HEK293 (cell line): ENCODE results near the gene RPL19.

ENCODE experiments used
- CTCF ChIA-PET: fragments of 350-600 bp; formaldehyde crosslinking; extraction: SDS; loops from one replicate; lab custom pipeline; 2021; ENCODE audit warnings: antibody characterized with exemption; lab: Yijun Ruan, JAX
- POLR2A ChIA-PET: fragments of 300-600 bp; formaldehyde crosslinking; extraction: SDS; loops from one replicate; lab custom pipeline; 2020; ENCODE audit warnings: antibody characterized with exemption, inconsistent platforms; lab: Yijun Ruan, JAX
- H3K27ac ChIP-seq: fragments of 200-500 bp; sonication (Bioruptor generic); 2 replicates; pipeline ENCODE4 v1.5.1; 2014; ENCODE audit warnings: low read depth, low read length, control low read depth, inconsistent platforms; ENCODE audit errors: extremely low read depth
- H3K36me3 ChIP-seq, 2 experiments: fragments of 200-500 bp in 1 of 2; sonication (Bioruptor generic) in 1 of 2; 1 replicate in 1 of 2; 2 replicates in 1 of 2; pipeline ENCODE4 v1.5.1; 2014 to 2017; ENCODE audit warnings: inconsistent platforms in 2 of 2, low read length in 2 of 2; ENCODE audit not compliant: control insufficient read depth in 2 of 2, insufficient read depth in 1 of 2
- H3K4me1 ChIP-seq: fragments of 200-500 bp; sonication (Bioruptor generic); 2 replicates; pipeline ENCODE4 v1.5.1; 2014; ENCODE audit warnings: mild to moderate bottlenecking, low read length, inconsistent platforms; ENCODE audit not compliant: control insufficient read depth, insufficient read depth
- H3K4me3 ChIP-seq: 2 replicates; pipeline ENCODE4 v1.5.1; 2011; ENCODE audit warnings: low read depth, mild to moderate bottlenecking, control low read depth, low read length, moderate library complexity
- H3K9me3 ChIP-seq: fragments of 200-500 bp; sonication (Bioruptor generic); 2 replicates; pipeline ENCODE4 v1.5.1; 2014; ENCODE audit warnings: low read depth, low read length, inconsistent platforms; ENCODE audit not compliant: control insufficient read depth, insufficient read depth
- BCL6B ChIP-seq: fragments of 450-650 bp; formaldehyde crosslinking; IDR thresholded peaks from 2 replicates; pipeline ENCODE4 v1.5.1; 2017; ENCODE audit warnings: missing biosample characterization, missing genetic modification characterization
- OSR2 ChIP-seq: fragments of 450-650 bp; formaldehyde crosslinking; IDR thresholded peaks from 2 replicates; pipeline ENCODE4 v1.5.1; 2016; ENCODE audit warnings: missing biosample characterization, missing genetic modification characterization
- ZBTB17 ChIP-seq: fragments of 450-650 bp; formaldehyde crosslinking; IDR thresholded peaks from 2 replicates; pipeline ENCODE4 v1.5.1; 2016; ENCODE audit warnings: missing biosample characterization, missing genetic modification characterization
- ZFP69B ChIP-seq: fragments of 450-650 bp; formaldehyde crosslinking; IDR thresholded peaks from 2 replicates; pipeline ENCODE4 v1.5.1; 2016; ENCODE audit warnings: missing biosample characterization, missing genetic modification characterization
- ZNF2 ChIP-seq: fragments of 450-650 bp; formaldehyde crosslinking; IDR thresholded peaks from 2 replicates; pipeline ENCODE4 v1.5.1; 2016; ENCODE audit warnings: missing biosample characterization, missing genetic modification characterization
- ZNF202 ChIP-seq: fragments of 450-650 bp; formaldehyde crosslinking; IDR thresholded peaks from 2 replicates; pipeline ENCODE4 v1.5.1; 2016; ENCODE audit warnings: missing biosample characterization, missing genetic modification characterization, borderline replicate concordance
- ZNF366 ChIP-seq: fragments of 450-650 bp; formaldehyde crosslinking; conservative IDR thresholded peaks from 2 replicates; pipeline ENCODE4 v1.5.1; 2016; ENCODE audit warnings: missing biosample characterization, missing genetic modification characterization
- ZNF48 ChIP-seq: fragments of 450-650 bp; formaldehyde crosslinking; IDR thresholded peaks from 2 replicates; pipeline ENCODE4 v1.5.1; 2016; ENCODE audit warnings: missing biosample characterization, missing genetic modification characterization
- ZNF600 ChIP-seq: fragments of 450-650 bp; formaldehyde crosslinking; IDR thresholded peaks from 2 replicates; pipeline ENCODE4 v1.5.1; 2016; ENCODE audit warnings: missing biosample characterization, missing genetic modification characterization
- ZNF664 ChIP-seq: fragments of 450-650 bp; formaldehyde crosslinking; IDR thresholded peaks from 2 replicates; pipeline ENCODE4 v1.5.1; 2016; ENCODE audit warnings: missing biosample characterization, missing genetic modification characterization
- ZNF692 ChIP-seq: fragments of 450-650 bp; formaldehyde crosslinking; IDR thresholded peaks from 2 replicates; pipeline ENCODE4 v1.5.1; 2016; ENCODE audit warnings: missing biosample characterization, missing genetic modification characterization
- ZNF776 ChIP-seq: fragments of 450-650 bp; formaldehyde crosslinking; IDR thresholded peaks from 2 replicates; pipeline ENCODE4 v1.5.0; 2017; ENCODE audit warnings: missing biosample characterization, missing genetic modification characterization, borderline replicate concordance
- TF ChIP-seq, protein P1 (sequence below): fragments of 450-650 bp; formaldehyde crosslinking; IDR thresholded peaks from 2 replicates; pipeline ENCODE4 v1.5.1; 2016; ENCODE audit warnings: missing biosample characterization, missing genetic modification characterization

The RPL19 gene

DNA sequence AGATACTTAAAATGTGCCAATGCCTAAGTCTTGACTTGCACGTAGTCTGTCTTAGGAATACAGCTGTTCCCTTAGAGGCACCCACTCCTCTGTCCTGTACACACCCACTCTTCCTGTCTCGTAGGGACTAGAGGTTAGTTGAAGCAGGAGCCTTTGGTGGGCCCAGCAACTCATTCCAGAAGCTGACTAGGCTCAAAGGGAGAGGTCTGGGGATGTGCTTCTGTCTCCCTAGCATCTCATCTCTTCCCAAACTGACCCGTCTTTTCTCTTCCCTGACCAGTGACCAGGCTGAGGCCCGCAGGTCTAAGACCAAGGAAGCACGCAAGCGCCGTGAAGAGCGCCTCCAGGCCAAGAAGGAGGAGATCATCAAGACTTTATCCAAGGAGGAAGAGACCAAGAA, 4.2 kb downstream of the RPL19 start:
- CTCF ChIA-PET, result interaction anchor here (1.1 to 18.9 kb wide), 5 partner anchors 36 to 428 kb away, joined by 3 to 733 read pairs (median 3); no protein-coding TSS in a partner anchor

GRCh38 chr17:39205112-39205526, 5.0 kb downstream of the RPL19 start:
- POLR2A ChIA-PET, result interaction anchor here (0.6 to 5.4 kb wide), 14 partner anchors 9 to 415 kb away, joined by 3 to 72 read pairs (median 4); partner anchors contain the start of genes MED1 and STAC2
- TF ChIP-seq, protein P1, sequence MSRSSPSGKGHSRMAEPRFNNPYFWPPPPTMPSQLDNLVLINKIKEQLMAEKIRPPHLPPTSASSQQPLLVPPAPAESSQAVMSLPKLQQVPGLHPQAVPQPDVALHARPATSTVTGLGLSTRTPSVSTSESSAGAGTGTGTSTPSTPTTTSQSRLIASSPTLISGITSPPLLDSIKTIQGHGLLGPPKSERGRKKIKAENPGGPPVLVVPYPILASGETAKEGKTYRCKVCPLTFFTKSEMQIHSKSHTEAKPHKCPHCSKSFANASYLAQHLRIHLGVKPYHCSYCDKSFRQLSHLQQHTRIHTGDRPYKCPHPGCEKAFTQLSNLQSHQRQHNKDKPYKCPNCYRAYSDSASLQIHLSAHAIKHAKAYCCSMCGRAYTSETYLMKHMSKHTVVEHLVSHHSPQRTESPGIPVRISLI (tag by site-specific recombination), result peak; percentile 87
- TF ChIP-seq ZNF664 (tag by site-specific recombination) (peak; percentile 82), ZNF48 (tag by site-specific recombination) (no peak), OSR2 (tag by site-specific recombination) (peak; percentile 61; the same call in 1 of the 2 replicates), ZNF202 (tag by site-specific recombination) (no peak), ZNF600 (tag by site-specific recombination) (0 out of 2 replicates have a peak, but pooled peaks have one; percentile 34)
- TF ChIP-seq, all 188 proteins: peak for 4
- Histone ChIP-seq H3K27ac (no peak overlapping the region; the same call in 1 of the 2 replicates), H3K4me1 (peaks cover 15% of the 10 kb centered on the region), H3K4me3 (no peak overlapping the region), H3K36me3 (peaks cover 38 to 48% of the 10 kb centered on the region in 2 experiments), H3K9me3 (no peaks in the 10 kb centered on the region)
- CTCF ChIA-PET, result interaction anchor here (0.6 to 18.9 kb wide), 7 partner anchors 18 to 448 kb away, joined by 3 to 733 read pairs (median 6); no protein-coding TSS in a partner anchor

More for the DNA sequence above, 4.2 kb downstream of the RPL19 start:
- POLR2A ChIA-PET, result interaction anchor here (0.9 to 5.4 kb wide), 3 partner anchors 33 to 51 kb away, joined by 6 to 72 read pairs (median 47); no protein-coding TSS in a partner anchor
- TF ChIP-seq ZNF366 (tag by site-specific recombination) (no peak), ZNF692 (0 out of 2 replicates have a peak, but pooled peaks have one; percentile 31), ZFP69B (tag by site-specific recombination) (peak; percentile 65; the same call in 1 of the 2 replicates)
- Histone ChIP-seq H3K4me3 (no peak overlapping the region), H3K27ac (0 out of 2 replicates have a peak overlapping the region, but pooled peaks have one; percentile 33), H3K36me3 (peaks cover 38 to 48% of the 10 kb centered on the region in 2 experiments), H3K9me3 (no peaks in the 10 kb centered on the region), H3K4me1 (peaks cover 6% of the 10 kb centered on the region)

DNA sequence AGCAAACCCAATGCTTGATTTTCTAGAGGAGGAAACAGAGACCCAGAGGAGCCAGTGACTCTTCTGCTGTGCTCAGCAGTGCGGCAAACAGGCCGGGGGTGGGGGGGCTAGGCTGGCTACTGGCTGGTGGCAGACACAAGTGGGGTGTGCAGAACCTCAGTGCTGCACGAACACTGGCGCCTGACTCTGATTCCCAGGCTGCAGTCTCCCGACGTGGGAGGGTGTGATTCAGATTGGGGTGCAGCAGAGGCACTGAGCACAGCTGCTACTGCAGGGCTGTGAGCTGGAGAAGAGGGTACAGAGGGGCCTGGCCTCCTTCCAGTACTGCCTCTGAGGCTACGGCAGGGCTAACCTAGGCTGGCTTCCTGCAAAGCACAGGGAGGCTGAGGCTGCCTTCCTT, 8.1 kb downstream of the RPL19 start:
- peaks cover 16% of the 10 kb centered on the region for H3K4me1 ChIP-seq
- H3K27ac ChIP-seq, result no peak overlapping the region
- 0 out of 2 replicates have a peak, but pooled peaks have one; percentile 9 for TF ChIP-seq ZBTB17
- no peak for TF ChIP-seq ZNF2
- no peak for TF ChIP-seq ZNF776 (tag by site-specific recombination)
- TF ChIP-seq BCL6B (tag by site-specific recombination), result no peak
- H3K9me3 ChIP-seq, result no peaks in the 10 kb centered on the region
- peaks cover 17 to 21% of the 10 kb centered on the region in 2 experiments for H3K36me3 ChIP-seq
- no peak overlapping the region for H3K4me3 ChIP-seq
- CTCF ChIA-PET, result interaction anchor here (0.6 to 18.9 kb wide), 11 partner anchors 15 to 414 kb away, joined by 3 to 733 read pairs (median 5); no protein-coding TSS in a partner anchor
- POLR2A ChIA-PET, result interaction anchor here (4.7 to 5.4 kb wide), 2 partner anchors 29 to 37 kb away, joined by 47 to 72 read pairs; no protein-coding TSS in a partner anchor
